H54 (cell line): ENCODE results near the gene TCF19.
"Not testable (repeated sequence)": the region's sequence is repeated elsewhere in the genome, so short reads cannot be mapped to it uniquely, and the experiment has no call there.

Source experiments
- DNase-seq: peaks from one replicate; pipeline ENCODE4 v3.0.0; 2011; ENCODE audit warnings: low spot score, mixed read lengths; ENCODE audit not compliant: insufficient read length
- FAIRE-seq: peaks from 3 replicates; lab custom pipeline; 2011; peaks lifted over from hg19 to GRCh38; lab: Jason Lieb, UNC
- POLR2A ChIP-seq: IDR thresholded peaks from 2 replicates; pipeline ENCODE4 v1.6.1; 2011; ENCODE audit warnings: low read depth, mild to moderate bottlenecking, low read length

Gene TCF19

GRCh38 chr6:31158863-31159855 is 770 bp downstream of the TCF19 start:
- FAIRE-seq (no peak), DNase-seq (peak; percentile 44)
- no peak for TF ChIP-seq POLR2A

- TF ChIP-seq POLR2A = no peak
- FAIRE-seq = no peak
- DNase-seq = no peak
Observed at GRCh38 chr6:31161216-31162126, 3.1 kb downstream of the TCF19 start.

GRCh38 chr6:31162463-31163165 is 4.2 kb downstream of the TCF19 start:
- no peak for TF ChIP-seq POLR2A
- FAIRE-seq = no peak
- no peak for DNase-seq

- FAIRE-seq (no peak), DNase-seq (no peak)
- TF ChIP-seq POLR2A = no peak
Observed at GRCh38 chr6:31163922-31164321, 5.5 kb downstream of the TCF19 start.

DNA sequence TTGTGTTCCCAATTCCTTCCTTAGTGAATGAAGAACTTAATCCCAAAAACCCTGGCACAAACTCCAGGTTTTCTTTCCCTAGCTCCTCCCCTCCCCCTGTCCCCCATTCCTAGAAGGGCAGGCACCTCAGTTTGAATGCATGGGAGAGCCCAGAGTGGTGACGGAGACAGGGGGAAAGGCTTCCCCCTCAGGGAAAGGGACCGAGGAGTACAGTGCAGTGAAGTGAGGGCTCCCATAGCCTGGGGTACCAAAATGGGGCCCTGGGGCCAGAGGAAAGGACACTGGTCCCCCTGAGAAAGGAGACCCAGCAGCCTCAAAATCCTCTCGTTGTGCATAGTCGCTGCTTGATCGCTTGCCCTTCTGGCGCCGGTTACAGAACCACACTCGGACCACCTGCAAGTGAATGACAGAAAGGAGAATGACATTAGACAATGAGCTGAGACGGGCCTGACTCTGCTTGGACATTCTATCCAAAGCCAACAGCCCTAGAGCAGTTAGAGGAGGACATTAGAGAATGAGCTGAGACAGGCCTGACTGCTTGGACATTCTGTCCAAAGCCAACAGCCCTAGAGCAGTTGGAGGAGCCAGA is 6.2 kb downstream of the TCF19 start:
- not testable (repeated sequence) for FAIRE-seq

DNA sequence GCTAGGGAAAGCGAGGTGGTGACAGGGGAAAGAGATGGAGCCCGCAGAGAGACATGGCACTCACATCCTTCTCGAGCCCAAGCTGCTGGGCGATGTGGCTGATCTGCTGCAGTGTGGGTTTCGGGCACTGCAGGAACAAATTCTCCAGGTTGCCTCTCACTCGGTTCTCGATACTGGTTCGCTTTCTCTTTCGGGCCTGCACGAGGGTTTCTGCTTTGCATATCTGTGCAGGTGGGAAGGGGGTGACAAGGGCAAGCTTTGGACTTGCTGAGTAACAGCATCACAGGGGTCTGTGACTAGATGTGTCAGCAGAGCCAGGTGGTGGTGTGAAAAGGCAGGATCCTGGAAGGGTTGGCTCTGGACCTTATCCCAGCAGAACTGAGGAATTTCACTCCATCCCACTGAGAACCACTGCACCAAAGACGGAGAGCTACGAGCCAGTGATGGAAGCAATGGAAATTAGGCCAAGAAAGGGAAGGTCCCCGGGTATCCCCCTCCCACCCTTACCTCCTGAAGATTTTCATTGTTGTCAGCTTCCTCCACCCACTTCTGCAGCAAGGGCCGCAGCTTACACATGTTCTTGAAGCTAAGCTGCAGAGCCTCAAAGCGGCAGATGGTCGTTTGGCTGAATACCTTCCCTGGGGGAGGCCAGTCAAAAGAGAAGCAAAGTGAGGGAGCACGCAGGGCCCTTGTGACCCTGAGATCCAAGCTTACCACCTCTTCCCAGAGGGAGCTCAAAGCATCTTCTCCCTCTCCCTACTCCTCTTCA is 6.9 kb downstream of the TCF19 start:
- not testable (repeated sequence) for FAIRE-seq, DNase-seq

More for the DNA sequence above, 6.2 kb downstream of the TCF19 start:
- DNase-seq = not testable (repeated sequence)

DNA sequence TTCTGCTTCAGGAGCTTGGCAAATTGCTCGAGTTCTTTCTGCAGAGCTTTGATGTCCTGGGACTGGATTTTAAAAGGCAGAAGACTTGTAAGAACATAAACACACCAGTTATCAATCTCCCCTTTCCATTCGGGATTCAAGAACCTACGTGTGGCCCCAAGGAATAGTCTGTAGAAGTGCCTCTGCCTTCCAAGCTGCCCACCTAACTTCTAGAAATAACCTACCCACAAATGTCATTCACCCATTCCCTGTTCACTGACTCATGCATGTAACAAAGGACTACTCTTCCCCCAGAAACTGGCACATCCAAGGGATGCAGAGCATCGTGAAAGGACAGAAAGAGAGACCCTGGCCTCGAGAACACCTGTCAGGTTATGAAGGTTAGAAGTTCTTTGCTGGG is 7.6 kb downstream of the TCF19 start:
- TF ChIP-seq POLR2A = no peak
- DNase-seq (no peak), FAIRE-seq (no peak)

- no peak for TF ChIP-seq POLR2A
- DNase-seq (no peak), FAIRE-seq (no peak)
Observed at GRCh38 chr6:31168606-31169005, 10.2 kb downstream of the TCF19 start.

DNA sequence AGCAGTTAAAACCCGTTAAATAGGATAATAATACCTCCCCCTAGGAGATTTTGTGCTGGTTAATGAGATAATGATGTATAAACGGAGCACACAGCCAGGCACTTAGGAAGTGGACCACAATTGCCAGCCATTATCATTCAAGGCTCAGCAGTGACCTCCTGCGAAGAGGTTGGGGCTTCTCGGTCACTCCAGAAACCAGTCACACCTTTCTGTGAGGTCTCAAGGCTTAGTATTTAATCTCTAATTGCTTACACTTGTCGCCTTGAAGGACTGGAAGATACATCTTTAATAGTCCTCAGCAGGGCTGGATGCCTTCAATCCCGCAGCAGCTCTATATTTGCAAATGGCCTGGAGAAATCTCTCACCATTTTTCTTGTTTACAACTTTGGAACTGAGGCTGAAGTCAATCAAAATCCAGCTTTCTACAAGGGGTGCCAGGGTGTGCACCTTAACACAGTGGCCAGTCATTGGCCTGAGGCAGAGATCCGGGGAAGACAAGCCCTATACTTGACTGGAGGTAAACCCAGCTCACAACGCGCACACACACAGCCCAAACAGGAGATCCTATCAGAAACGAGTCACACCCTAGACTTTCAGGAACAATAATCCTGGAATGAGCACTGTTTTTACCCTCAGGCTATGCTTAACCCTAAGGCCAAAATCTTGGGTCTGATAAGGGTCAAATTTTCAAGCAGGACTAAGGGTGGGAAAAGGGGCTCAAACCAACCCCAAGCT is 10.9 kb downstream of the TCF19 start:
- DNase-seq (no peak), FAIRE-seq (no peak)
- TF ChIP-seq POLR2A = no peak

DNA sequence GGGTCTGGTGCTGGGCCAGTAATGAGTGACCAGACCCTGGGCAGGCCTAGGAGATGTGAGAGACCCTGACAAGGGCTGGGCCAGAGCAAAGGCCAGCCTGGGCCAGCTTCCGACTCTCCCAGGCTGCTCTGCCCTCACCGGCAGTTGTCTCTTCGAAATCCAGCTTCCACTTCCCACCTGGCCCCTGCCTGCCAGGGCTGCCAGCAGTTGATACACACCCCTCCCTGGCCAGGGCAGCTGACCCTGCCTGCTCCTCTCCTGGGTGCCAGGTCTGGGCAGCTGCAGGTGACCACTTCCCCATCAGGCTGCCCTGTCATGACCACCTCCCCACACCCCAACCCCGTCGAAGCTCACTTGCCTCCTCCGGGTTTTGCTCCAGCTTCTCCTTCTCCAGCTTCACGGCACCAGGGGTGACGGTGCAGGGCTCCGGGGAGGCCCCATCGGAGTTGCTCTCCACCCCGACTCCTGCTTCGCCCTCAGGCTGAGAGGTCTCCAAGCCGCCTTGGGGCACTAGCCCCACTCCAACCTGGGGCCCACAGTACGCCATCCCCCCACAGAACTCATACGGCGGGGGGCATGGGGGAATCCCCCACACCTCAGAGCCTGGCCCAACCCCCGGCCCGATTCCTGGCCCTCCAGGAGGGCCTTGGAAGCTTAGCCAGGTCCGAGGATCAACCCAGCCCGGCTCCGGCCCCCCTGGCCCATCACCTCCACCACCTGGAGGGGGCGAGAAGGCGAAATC is 11.6 kb downstream of the TCF19 start:
- not testable (repeated sequence) for DNase-seq, FAIRE-seq

DNA sequence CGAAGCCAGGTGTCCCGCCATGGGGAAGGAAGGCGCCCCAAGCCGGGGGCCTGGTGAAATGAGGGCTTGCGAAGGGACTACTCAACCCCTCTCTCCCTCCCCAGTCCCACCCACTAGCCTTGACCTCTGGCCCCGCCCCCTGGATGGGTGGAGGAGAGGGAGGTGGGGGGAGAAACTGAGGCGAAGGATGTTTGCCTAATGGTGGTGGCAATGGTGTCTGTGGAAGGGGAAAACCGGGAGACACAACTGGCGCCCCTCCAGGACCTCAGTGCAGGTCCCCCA is 12.2 kb downstream of the TCF19 start, which contains the start of gene POU5F1:
Gene POU5F1, minus strand, starts transcription at position 83 of the 282 bp plus-strand sequence. Its CDS starts 62 bp downstream, at position 21.
- no peak for TF ChIP-seq POLR2A
- DNase-seq (no peak), FAIRE-seq (no peak)
